NCI-H187 (cell line): ENCODE measurements around the gene PLA2G4B.

ENCODE experiments used
- DNase-seq, 2 experiments: peaks; one replicate each; lab custom pipeline; 2025; lab: John Stamatoyannopoulos, UW

The PLA2G4B gene

GRCh38 chr15:41806291-41807181 lies 32.1 kb upstream of the PLA2G4B start:
- DNase-seq, result no peak

DNA sequence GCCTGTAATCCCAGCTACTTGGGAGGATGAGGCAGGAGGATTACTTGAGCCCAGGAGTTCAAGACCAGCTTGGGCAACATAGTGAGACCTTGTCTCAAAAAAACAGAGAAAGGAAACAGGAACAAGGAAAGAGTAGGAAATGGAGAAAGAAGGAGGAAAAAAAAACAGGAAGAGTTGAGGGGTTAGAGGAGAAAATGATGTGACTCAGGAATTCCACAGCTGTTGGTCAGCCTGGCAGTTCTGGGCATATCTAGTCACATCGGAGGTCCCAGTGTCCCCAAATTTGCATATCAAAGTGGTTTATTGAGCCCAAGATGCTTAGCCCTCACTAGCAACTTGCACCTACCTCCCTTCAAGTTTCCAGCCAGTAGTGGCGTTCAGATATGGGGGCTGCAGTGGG lies 29.5 kb upstream of the PLA2G4B start:
- no peak for DNase-seq

GRCh38 chr15:41809526-41810220 lies 29.0 kb upstream of the PLA2G4B start:
- DNase-seq, result no peak

DNA sequence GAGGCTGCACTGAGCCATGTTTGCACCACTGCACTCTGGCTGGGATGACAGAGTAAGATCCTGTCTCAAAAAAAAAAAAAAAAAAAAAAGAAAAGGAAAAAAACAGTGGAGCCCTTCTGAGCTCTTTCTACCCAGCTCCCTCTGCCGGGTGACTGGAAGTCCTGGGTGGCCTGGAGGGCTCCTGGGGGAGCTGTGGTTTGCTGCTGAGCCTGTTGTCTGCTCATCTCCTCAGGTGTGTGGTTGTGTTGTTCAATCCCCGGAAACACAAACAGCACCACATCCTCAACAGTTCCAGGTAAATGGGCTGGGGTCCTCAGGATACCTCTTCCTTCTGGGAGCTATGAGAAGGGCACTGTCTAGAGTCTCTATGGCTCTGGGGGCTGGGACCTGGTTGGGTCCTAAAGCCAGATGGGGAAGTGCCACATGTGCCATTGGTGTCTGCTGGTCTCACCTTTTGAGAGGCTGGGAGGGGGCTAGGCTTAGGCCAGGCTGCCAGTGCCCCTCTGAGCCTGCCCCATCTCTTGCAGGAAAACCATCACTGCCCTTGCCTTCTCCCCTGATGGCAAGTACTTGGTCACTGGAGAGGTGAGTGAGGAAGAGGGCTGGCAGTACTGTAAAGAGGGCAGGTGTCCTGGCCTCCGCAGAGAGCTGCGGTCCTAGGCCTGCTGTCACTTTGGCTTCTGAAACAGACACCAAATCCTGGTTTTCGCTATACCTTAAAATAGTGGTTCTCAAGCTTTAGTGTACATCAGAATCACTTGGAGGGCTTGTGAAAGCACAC lies 27.8 kb upstream of the PLA2G4B start:
- no peak for DNase-seq

- peak; percentile 14 to 38 for DNase-seq
Observed at GRCh38 chr15:41811432-41812195, 27.0 kb upstream of the PLA2G4B start.

DNA sequence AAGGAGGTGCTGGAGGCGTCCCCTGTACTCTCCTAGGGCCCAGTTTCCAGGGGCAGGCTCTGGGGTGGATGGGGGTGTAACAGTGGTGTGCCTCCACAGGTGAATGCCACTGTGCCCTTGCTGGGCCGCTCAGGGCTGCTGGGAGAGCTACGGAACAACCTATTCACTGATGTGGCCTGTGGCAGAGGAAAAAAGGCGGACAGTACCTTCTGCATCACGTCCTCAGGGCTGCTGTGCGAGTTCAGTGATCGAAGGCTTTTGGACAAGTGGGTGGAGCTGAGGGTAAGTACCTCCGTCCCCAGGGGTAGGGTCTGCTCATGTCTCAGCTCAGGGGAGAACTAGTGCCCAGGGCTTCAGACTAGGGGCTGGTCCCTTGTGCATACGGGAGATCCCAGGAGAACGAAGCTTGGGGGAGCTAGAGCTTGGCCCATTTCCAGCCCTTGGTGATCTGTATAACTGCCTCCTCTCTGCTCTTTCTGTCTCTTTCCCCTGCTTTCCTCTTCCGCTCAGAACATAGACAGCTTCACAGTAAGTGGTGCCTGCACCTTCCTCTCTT lies 25.7 kb upstream of the PLA2G4B start:
- no peak for DNase-seq

DNA sequence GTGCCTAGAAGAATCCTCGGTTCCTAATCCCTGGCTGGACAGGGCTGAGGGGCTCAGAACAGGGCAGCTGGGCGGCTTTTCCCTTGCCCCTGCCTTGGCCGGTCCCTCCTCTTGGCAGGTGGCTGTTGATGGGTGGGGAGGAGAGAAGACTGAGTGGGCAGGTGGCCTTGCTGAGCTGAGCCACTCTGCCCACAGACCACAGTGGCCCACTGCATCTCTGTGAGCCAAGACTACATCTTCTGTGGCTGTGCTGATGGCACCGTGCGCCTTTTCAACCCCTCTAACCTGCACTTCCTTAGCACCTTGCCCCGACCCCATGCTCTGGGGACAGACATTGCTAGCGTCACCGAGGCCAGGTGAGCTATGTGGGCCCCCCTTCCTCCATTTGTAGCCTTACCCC lies 25.2 kb upstream of the PLA2G4B start:
- DNase-seq, result no peak

DNA sequence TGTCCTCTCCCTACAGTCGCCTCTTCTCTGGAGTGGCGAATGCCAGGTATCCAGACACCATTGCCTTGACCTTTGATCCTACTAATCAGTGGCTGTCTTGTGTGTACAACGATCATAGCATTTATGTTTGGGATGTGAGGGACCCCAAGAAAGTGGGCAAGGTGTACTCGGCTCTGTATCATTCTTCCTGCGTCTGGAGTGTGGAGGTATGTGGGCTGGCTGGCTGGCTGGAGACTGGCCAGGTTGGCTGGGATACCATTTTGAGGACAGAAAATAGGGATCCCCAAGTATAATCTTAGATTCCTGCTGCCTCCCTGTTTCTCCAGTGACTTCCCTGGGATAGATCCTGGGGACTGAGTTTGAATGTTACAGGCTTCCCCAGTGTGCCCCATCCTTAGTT lies 24.1 kb upstream of the PLA2G4B start:
- no peak for DNase-seq

DNA sequence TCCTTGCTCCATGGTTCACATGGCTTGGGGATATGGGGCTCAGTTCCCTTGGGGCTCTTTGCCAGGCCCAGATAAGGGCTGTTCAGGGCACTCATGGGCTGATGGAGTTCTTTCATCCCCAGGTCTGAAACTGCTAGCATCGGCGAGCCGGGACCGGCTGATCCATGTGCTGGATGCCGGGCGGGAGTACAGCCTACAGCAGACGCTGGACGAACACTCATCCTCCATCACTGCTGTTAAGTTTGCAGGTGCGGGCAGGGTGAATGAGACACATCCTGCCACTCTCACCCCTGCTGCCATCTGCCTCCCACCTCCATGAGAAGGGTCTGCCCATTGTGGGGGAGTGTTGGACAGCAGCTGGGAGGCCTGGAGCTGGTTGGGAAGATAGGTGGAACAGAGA lies 21.9 kb upstream of the PLA2G4B start:
- DNase-seq, result no peak

DNA sequence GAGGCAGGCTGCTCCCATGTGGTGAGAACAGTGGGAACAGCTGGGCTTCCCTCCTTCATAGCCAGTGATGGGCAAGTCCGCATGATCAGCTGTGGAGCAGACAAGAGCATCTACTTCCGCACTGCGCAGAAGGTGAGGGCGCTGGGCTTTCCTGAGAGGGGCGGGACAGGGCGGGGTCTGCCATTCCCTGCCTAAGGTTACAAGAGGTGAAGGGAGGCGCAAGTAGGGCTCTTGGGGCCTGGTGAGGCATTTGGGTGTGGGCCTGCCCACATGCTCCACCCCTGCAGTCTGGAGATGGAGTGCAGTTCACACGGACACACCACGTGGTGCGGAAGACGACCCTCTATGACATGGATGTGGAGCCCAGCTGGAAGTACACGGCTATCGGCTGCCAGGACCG lies 21.3 kb upstream of the PLA2G4B start:
- DNase-seq, result no peak

DNA sequence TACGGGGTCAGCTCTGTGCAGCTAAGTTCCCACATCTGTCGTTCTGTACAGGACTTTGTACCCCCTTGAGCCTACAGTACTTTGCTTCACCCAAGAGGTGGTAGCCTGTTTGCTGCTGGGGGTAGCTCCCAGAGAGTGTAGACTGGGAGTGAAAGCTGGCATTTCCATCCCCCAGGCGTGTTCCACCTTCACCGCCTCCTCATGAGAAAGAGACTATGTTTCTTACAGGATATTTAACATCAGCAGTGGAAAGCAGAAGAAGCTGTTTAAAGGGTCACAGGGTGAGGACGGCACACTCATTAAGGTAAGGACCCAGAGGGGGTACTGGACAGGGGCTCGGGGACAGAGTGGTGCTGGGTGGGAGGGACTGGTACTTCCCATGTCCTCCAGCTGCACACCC lies 20.9 kb upstream of the PLA2G4B start:
- no peak for DNase-seq

DNA sequence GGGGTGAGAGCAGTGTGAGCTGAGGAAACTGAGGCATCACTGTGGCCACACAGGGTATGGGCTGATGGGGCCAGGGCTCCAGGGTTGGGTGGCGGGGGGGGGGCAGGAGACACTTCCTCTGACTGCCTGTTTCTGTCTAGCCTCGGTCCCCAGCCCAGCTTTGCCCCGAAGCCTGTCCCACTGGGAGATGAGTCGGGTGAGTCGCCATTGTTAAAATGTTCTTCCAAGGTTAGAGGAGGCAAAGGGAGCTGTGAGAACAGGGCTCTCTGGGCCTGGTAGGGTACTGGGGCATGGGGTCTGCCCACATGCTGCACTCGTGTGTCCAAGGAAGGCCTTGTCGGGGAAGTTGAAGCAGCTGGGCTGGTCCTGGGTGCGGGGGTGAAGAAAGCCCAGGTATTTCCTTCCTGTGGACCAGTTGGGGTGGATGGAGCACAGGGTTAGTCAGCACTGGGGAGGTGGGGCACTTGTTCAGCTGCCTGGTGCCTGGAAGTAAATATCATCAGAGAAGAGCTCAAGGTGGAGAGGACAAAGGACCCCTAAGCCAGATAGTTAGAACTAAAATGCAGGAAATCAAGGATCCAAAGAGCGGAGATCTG lies 19.1 kb upstream of the PLA2G4B start:
- DNase-seq, result no peak

GRCh38 chr15:41820791-41821423 lies 17.7 kb upstream of the PLA2G4B start:
- DNase-seq, result no peak

GRCh38 chr15:41821831-41822230 lies 16.8 kb upstream of the PLA2G4B start:
- DNase-seq, result no peak

- DNase-seq, result no peak
Observed at GRCh38 chr15:41822471-41822870, 16.2 kb upstream of the PLA2G4B start.

GRCh38 chr15:41822957-41823356 lies 15.7 kb upstream of the PLA2G4B start:
- DNase-seq, result no peak

DNA sequence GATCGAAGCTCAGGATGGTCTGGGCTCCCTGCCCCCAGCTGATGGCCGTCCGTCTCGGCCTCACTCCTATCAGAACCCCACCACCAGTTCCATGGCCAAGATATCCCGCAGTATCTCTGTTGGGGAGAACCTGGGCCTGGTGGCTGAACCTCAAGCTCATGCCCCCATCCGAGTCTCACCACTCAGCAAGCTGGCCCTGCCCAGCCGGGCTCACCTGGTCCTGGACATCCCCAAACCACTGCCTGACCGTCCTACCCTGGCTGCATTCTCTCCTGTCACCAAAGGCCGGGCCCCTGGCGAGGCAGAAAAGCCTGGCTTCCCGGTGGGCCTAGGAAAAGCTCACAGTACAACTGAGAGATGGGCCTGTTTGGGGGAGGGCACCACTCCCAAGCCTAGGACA lies 15.1 kb upstream of the PLA2G4B start:
- no peak for DNase-seq

DNA sequence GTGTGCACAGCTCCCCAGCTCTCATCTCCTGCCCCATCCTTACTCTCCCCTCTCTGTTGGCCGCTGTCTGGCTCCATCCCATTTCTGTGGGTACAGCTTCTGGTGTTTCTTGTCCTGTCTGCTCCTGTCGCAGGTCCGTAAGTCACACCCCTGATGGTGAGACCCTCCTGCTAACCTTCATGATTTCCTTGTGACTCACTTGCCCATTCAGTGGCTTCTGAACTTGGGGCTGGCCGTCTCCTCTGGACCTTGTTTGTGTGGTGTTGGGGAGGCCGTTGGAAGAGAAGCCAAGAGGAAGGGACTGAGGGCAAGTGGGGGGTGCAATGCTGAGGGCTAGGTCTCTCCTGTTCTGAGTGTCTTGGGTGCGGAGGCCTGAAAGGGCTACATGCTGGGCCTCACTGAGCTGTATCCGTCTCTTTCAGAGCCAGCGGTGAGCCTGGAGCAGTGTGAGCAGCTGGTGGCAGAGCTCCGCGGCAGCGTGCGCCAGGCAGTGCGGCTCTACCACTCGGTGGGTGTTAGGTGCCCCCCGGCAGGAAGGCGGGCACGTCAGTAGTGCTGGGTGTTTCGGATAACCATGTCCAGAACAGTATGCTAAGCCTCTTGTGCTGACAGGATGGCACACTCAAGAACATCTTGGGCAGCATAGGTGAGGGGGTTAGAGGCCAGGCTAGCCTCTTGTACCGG lies 14.4 kb upstream of the PLA2G4B start:
- no peak for DNase-seq

DNA sequence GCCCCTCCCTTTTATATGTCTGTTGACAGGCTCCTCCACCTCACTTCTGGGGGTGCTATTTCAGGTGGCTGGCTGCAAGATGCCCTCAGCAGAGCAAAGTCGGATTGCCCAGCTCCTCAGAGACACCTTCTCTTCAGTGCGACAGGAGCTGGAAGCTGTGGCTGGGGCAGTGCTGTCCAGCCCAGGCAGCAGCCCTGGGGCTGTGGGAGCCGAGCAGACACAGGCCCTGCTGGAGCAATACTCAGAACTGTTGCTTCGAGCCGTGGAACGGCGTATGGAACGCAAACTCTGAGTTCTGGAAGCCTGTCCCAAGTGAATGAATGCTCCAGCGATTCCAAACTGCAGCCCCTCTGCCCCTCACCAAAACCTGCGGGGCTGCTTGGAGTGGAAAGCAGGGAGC lies 13.5 kb upstream of the PLA2G4B start:
- no peak for DNase-seq
